GM19239 (cell line): ENCODE results near the gene RHOG.
"Not testable (repeated sequence)": the region's sequence is repeated elsewhere in the genome, so short reads cannot be mapped to it uniquely, and the experiment has no call there.

Experiments used
- DNase-seq: peaks from one replicate; pipeline ENCODE4 v3.0.0; 2011; ENCODE audit warnings: low spot score; ENCODE audit not compliant: insufficient read length
- FAIRE-seq: peaks from 2 replicates; lab custom pipeline; 2011; peaks lifted over from hg19 to GRCh38; lab: Jason Lieb, UNC

Gene RHOG

DNA sequence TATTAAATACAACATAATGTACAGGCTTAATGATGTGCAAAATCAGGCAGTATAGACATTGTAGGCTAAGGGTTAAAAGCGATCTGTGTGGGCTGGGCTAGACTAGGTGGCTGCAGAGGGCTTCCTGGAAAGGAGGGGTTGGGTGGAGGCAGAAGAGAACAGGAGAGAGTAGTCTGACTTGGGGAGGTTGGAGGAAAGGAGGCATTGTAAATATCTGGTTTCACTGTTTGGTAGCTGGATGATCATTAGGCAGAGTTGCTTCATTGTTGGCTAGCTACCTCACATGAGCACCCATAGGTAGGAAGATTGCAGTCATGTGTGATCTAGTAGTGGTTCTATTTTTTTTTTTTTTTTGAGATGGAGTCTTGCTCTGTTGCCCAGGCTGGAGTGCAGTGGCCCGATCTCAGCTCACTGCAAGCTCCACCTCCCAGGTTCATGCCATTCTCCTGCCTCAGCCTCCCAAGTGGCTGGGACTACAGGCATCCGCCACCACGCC is 20.2 kb upstream of the RHOG start:
- DNase-seq, result not testable (repeated sequence)
- peak; percentile 78 for FAIRE-seq

- FAIRE-seq, result no peak
- no peak for DNase-seq
These were observed 19.6 kb upstream of the RHOG start for GRCh38 chr11:3860375-3860774.

- FAIRE-seq (peak; percentile 95), DNase-seq (no peak)
These were observed 18.7 kb upstream of the RHOG start for GRCh38 chr11:3859373-3859881.

DNA sequence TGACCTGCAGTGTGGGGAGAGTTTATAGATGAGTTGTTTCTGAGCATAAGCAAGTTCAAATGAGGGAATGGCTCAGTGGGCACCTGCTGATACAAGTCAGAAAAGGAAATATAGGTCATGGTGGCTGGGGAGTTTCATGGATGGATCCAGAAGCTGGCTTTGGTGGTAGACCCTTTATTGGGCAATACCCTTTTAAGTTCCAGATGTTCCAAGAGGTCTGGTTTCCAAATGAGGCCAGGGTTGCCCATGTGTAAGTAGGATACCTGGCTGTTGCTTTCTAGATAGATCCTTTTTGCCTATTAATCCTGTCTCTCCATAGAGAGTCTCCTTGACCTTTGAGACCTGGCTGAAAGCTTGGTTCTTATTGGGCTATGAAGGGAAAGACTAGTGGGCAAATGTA is 16.9 kb upstream of the RHOG start:
- FAIRE-seq (peak; percentile 75), DNase-seq (no peak)

DNA sequence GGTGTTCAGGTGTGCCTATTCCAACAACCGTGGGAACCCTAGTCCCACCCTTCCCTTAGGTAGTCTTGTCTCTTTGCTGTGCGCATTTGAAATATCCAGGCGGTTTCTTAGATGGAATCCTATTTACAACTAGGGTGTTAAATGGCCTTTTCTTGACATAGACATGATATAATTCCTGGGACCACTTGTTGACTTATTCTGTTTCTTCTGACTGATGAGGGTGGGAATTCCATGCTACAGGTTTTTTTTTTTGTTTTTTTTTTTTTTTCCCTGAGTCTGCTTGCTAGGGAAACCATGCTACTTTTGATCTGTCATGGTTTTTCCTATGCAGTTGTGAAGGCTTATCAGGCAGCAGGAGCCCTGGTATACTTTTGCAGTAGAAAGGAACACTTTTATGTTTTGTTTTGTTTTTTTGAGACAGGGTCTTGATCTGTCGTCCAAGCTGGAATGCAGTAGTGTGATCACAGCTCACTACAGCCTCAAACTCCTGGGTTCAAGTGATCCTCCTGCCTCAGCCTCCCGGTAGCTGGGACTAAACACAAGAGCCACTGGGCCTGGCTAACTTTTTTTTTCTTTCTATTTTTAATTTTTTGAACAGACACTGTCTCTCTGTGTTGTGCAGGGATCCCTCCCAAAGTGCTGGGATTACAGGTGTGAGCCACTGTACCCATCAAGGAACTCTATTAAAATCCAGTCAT is 16.2 kb upstream of the RHOG start:
- FAIRE-seq (no peak), DNase-seq (no peak)

GRCh38 chr11:3855808-3856491 is 15.2 kb upstream of the RHOG start:
- DNase-seq (no peak), FAIRE-seq (no peak)

DNA sequence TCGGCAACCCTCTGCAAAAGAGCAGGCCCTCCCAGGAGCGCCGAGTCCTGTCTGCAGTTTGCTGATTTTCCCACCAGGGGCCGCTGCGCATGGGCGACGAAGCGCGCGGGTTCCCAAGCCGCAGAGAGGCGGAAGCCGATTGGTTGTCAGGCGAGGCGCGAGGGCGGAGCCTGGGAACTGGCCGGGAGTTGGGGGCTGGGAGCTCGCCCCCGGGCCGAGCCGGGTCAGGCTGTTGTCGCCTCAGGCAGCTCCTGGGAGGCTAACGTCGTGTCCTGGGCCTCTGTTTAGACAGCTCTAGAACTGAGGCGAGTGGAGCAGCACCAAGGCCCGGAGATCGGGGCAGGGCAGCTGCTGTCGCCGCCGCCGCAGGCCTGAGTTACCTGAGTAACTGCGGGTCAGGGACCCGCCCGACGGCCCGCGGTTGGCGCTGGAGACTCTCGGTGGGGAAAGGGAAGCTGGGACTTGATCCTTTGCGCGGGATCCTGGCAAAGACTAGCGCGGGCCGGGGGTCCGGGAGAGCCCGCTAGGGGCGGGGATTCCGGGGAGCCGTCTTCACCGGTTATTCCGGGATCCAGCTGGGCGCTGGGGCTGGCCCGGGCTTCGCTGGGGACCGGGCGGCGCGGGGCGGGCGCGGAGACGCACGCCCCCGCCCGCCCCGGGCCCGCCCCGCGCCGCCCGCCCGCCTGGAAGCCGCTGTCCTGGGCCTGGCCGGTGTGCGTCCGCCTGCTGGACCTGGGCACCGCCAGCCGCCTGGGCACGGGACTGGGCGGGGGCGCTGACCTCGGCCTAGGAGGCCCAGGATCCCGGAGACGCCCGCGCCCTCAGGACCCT is 14.4 kb upstream of the RHOG start, which contains the start of gene STIM1:
Gene STIM1 (plus strand): TSS at position 688 of the 831 bp plus-strand sequence. CDS start 607 bp downstream, outside the sequence.
- FAIRE-seq (no peak), DNase-seq (peak; percentile 86)

- FAIRE-seq (no peak), DNase-seq (no peak)
These were observed 13.9 kb upstream of the RHOG start for GRCh38 chr11:3854660-3854976.

- FAIRE-seq (peak; percentile 98), DNase-seq (no peak)
These were observed 13.3 kb upstream of the RHOG start for GRCh38 chr11:3853899-3854659.

DNA sequence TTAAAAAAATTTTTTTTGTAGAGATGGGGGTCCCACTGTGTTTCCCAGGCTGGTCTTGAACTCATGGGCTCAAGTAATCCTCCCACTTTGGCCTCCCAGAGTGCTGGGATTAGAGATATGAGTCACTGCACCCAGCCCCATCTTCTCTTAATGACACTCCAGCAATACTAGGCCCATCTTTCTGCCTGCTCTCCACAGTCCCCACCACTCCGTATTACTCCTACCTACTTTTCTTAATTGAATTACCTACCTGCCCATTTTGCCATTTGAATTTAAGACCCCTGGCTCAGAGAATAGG is 12.7 kb upstream of the RHOG start:
- no peak for DNase-seq
- no peak for FAIRE-seq

- FAIRE-seq (peak; percentile 96), DNase-seq (no peak)
These were observed 8.6 kb upstream of the RHOG start for GRCh38 chr11:3849297-3849874.

DNA sequence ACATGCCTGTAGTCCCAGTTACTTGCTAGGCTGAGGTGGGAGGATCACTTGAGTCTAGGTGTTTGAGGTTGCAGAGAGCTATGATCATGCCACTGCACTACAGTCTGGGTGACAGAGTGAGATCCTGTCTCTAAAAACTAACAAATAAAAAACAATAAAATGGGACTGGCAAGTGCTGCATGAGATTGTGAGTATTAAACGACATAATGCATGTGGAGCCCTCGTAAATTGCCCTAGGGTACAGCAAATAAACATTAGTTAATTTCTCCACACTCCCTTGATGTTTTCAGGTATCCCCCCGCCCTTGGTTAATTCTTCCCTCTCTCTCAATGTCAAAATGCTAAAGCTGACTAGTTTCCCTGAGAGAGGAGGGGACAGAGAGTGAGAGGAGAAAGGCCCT is 4.9 kb upstream of the RHOG start:
- FAIRE-seq (no peak), DNase-seq (no peak)

DNA sequence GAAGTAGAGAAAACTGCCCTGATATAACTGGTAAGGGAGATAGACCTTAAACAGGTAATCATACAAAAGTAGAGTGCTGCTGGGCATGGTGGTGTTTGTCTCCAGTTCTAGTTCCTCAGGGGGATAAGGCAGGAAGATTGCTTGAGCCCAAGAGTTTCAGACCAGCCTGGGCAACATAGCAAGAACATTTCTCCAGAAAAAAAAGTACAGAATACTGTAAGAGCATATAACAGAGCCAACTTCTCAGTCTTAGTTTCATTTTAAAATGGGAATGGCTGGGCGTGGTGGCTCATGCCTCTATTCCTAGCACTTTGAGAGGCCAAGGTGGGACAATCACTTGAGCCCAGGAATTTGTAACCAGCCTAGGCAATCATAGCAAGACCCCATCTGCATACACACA is 4.5 kb upstream of the RHOG start:
- FAIRE-seq, result no peak
- no peak for DNase-seq

GRCh38 chr11:3843326-3843725 is 2.6 kb upstream of the RHOG start:
- FAIRE-seq, result no peak
- no peak for DNase-seq

GRCh38 chr11:3841426-3842350 is 929 bp upstream of the RHOG start:
- DNase-seq (peak; percentile 44), FAIRE-seq (peak; percentile 88)

- DNase-seq, result no peak
These were observed 522 bp downstream of the RHOG start for GRCh38 chr11:3840004-3840869.

GRCh38 chr11:3838504-3838903 is 2.3 kb downstream of the RHOG start:
- no peak for DNase-seq
- no peak for FAIRE-seq

More at GRCh38 chr11:3840004-3840869, 522 bp downstream of the RHOG start:
- FAIRE-seq, result no peak

DNA sequence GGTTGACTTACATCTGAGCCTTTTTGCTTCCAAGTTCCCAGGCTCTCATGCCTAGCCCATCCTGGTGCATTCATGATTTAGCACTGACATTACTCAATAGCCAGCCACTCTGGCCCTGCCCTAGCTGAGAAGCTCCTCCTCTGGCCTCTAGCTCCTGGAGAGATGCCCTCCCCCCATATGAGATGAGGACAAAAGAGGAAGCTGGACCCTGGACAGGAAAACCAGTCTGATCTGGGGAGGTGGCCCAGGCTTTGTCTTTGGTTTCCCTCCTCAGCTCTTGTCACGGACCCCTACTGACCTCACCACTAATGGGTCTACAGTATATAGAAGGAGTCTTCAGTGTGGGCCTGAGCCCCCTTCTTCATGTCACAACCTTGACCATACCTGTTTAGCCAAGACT is 3.0 kb downstream of the RHOG start:
- DNase-seq (no peak), FAIRE-seq (peak; percentile 68)
